Ovary (tissue), 9 donors: ENCODE results near the gene TIGD4. TPM values are rescaled to one million over a fixed set of nuclear protein-coding genes. Genes with fewer than 3 reads are reported as not detected.

Experiments used
- DNase-seq, 5 donors: peaks; one replicate each; pipeline ENCODE4 v3.0.0-alpha.2; 2019 to 2020
- H3K27ac ChIP-seq, 2 donors: fragments of 200-600 bp; one replicate each; pipeline versions ENCODE4 v1.5.1 to v1.8.0; 2019 to 2022
- H3K27me3 ChIP-seq: fragments of 200-600 bp; one replicate; pipeline ENCODE4 v1.8.0; 2022
- H3K36me3 ChIP-seq: fragments of 200-600 bp; sonication (generic); one replicate; pipeline ENCODE4 v1.5.1; 2019
- H3K4me1 ChIP-seq: one replicate; pipeline ENCODE4 v1.8.1; 2013; ENCODE audit warnings: mild to moderate bottlenecking, moderate library complexity; ENCODE audit not compliant: insufficient read depth
- H3K4me3 ChIP-seq: fragments of 200-600 bp; sonication (generic); one replicate; pipeline ENCODE4 v1.5.1; 2017
- H3K9me3 ChIP-seq, 2 donors: fragments of 200-600 bp in 1 of 2; sonication (generic) in 1 of 2; one replicate each; pipeline versions ENCODE4 v1.5.1 to v1.8.1; 2013 to 2019; ENCODE audit warnings: mild to moderate bottlenecking in 1 of 2, moderate library complexity in 1 of 2
- CTCF ChIP-seq, 3 donors: fragments of 450-650 bp in 2 of 3; fragments of 200-600 bp in 1 of 3; IDR thresholded peaks; one replicate each; pipeline versions ENCODE4 v1.5.1 to v1.8.0; 2016 to 2022; ENCODE audit warnings: antibody characterized with exemption in 3 of 3, mild to moderate bottlenecking in 1 of 3
- POLR2A ChIP-seq: fragments of 450-650 bp; IDR thresholded peaks from one replicate; pipeline ENCODE4 v1.6.1; 2017; ENCODE audit warnings: antibody characterized with exemption, mild to moderate bottlenecking, moderate library complexity
- WGBS, 3 donors: extraction: QIAGEN DNeasy Blood & Tissue Kit in 1 of 3; methylation state at CpG; one replicate each; pipeline versions ENCODE4 v1.1.5 to v1.1.7; 2013 to 2017; 5-methylcytosine and 5-hydroxymethylcytosine counted together
- intact Hi-C, 4 donors: fragments of 100-400 bp; cut with DNase I; formaldehyde crosslinking; loops; one replicate each; pipeline versions ENCODE4 v1.11.0 to v1.15.1; 2022 to 2023
- polyA plus RNA-seq, 2 donors: library from polyadenylated mRNA; stranded (reverse); fragments of 200-250 nt in 1 of 2; fragments of 350-450 nt in 1 of 2; fragmentation: Illumina TruSeq in 1 of 2; extraction: RNeasy Lipid Tissue Mini Kit (QIAGEN cat#74804) in 1 of 2; gene quantifications; one replicate each; pipeline ENCODE4 v1.2.3, GENCODE V29; 2013 to 2014
- total RNA-seq, 7 donors: library from RNA; depleted of rRNA in 2 of 7; stranded (reverse); fragments of >200 nt in 2 of 7; fragmentation: NEBNext Ultra II Directional in 3 of 7; extraction: Animal tissue kit (Norgen Biotek cat#: 25700) in 3 of 7; gene quantifications; one replicate each; pipeline versions ENCODE4 v1.1.0 to v1.2.4, GENCODE V29; 2016 to 2023
- donor health status: DM: no; HTN: no; CAD: no; lungs with moderate emphysema.
- donor health status: DM: no; HTN: no; CAD: no.
- donor health status: Bipolar disorder and iron deficiency.
- donor health status: DM: yes; HTN: yes; CAD: no.
- donor health status: DM: no; HTN: no; CAD: no.
- donor health status: DM: yes; HTN: yes; CAD: no.

TIGD4 gene
- total and polyA plus RNA-seq, 9 donors = 0.23 to 1.1 (median 0.58) TPM

DNA sequence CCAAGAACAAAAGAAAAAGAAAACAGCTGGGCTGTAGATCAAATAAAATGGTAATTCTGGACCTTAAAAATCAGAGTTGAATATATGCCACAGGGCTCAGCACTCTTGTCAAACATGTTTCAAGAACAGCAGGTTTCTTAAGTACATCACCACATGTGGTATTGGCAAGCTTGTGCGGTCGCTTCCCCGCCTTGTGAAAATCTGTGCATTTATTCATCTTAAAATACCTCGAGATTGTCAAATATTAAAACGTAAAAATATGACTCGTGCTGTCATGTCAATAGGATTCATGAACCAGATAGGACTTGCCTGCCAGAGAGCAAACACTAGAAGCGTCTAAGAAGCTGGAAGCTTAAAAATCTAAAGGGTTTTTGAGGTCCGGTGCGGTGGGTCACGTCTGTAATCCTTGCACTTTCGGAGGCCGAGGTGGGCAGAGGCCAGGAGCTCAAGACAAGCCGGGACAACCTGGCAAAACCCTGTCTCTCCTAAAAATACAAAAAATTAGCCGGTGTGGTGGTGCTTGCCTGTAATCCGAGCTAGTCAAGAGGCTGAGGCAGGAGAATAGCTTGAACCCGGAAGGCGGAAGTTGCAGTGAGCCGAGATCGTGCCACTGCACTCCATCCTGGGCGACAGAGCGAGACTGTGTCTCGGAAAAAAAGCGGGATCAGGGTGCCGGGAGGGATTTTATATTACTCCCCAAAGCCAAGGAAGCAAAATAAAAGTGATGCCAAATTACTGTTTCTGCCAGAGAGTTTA lies 59.6 kb downstream of the TIGD4 start:
- Histone ChIP-seq H3K4me1 (no peaks in the 10 kb centered on the region), H3K27me3 (no peaks in the 10 kb centered on the region), H3K27ac (no peak overlapping the region), H3K4me3 (no peak overlapping the region), H3K36me3 (no peaks in the 10 kb centered on the region), H3K9me3 (no peaks in the 10 kb centered on the region)
- WGBS, 3 donors = 69 to 76% (median 75%) methylated on average over 24 of the region's 24 CpGs
- intact Hi-C loops = no loop called here
- TF ChIP-seq POLR2A = no peak
- TF ChIP-seq CTCF (IDR thresholded peaks at IDR 0.05) = no peak
- no peak for DNase-seq

Other genes starting within 250 kb of the TIGD4 start
- gene FBXW7, start 243.6 kb downstream of the TIGD4 start, total RNA-seq = 10 to 100 TPM; 31.3 to 66.8 (median 43.4) TPM
- gene FBXW7, start 243.6 kb downstream of the TIGD4 start, polyA plus RNA-seq = 10 to 100 TPM in 1 of 2 donors, 1 to 10 TPM in 1; 9.1 to 17.1 TPM
- 1 to 10 TPM in 3 of 7 donors, under 1 TPM in 4; 0.12 to 1.5 (median 0.53) TPM for gene TMEM154, start 99.7 kb downstream of the TIGD4 start, total RNA-seq
- under 1 TPM; 0.11 to 0.53 TPM for gene TMEM154, start 99.7 kb downstream of the TIGD4 start, polyA plus RNA-seq
- 10 to 100 TPM; 21.8 to 47.4 (median 31.4) TPM for gene ARFIP1, start 224 bp upstream of the TIGD4 start, total RNA-seq
- 10 to 100 TPM; 15.6 to 18.7 TPM for gene ARFIP1, start 224 bp upstream of the TIGD4 start, polyA plus RNA-seq
- gene FHDC1, start 156.6 kb upstream of the TIGD4 start, total RNA-seq = 1 to 10 TPM in 3 of 7 donors, under 1 TPM in 4; 0.30 to 2.0 (median 0.64) TPM
- 1 to 10 TPM in 1 of 2 donors, under 1 TPM in 1; 0.91 to 4.0 TPM for gene FHDC1, start 156.6 kb upstream of the TIGD4 start, polyA plus RNA-seq